ENCODE data around the gene STIM2. TPM values are rescaled to one million over a fixed set of nuclear protein-coding genes. Genes with fewer than 3 reads are reported as not detected.

STIM2 gene
- polyA plus RNA-seq, 2 donors, result 3.4 to 5.1 TPM

GRCh38 chr4:27008679-27009078, 148.0 kb downstream of the STIM2 start:
- Histone ChIP-seq H3K27ac (ENCODE audit: low read depth in 2 of 2, low read length in 1 of 2) (no peak overlapping the region), H3K27me3 (ENCODE audit: control insufficient read depth in 1 of 2, insufficient read depth in 2 of 2, low read length in 2 of 2) (no peaks in the 10 kb centered on the region), H3K9me3 (ENCODE audit: control insufficient read depth in 2 of 2, insufficient read depth in 1 of 2, low read depth in 1 of 2, low read length in 1 of 2) (no peaks in the 10 kb centered on the region), H3K4me3 (ENCODE audit: low read depth in 1 of 2, low read length in 2 of 2) (no peak overlapping the region), H3K4me1 (ENCODE audit: control insufficient read depth in 2 of 2, insufficient read depth in 2 of 2, low read length in 1 of 2) (no peaks in the 10 kb centered on the region), H3K36me3 (ENCODE audit: control insufficient read depth in 2 of 2, insufficient read depth in 2 of 2, low read length in 1 of 2) (no peaks in the 10 kb centered on the region)
- WGBS, 2 donors, result 71 to 75% methylated on average over 4 of the region's 4 CpGs

GRCh38 chr4:27009539-27009938, 148.9 kb downstream of the STIM2 start:
- no peaks in the 10 kb centered on the region for H3K27me3 ChIP-seq (ENCODE audit: control insufficient read depth in 1 of 2, insufficient read depth in 2 of 2, low read length in 2 of 2)
- H3K27ac ChIP-seq (ENCODE audit: low read depth in 2 of 2, low read length in 1 of 2), result no peak overlapping the region
- no peaks in the 10 kb centered on the region for H3K9me3 ChIP-seq (ENCODE audit: control insufficient read depth in 2 of 2, insufficient read depth in 1 of 2, low read depth in 1 of 2, low read length in 1 of 2)
- no peaks in the 10 kb centered on the region for H3K36me3 ChIP-seq (ENCODE audit: control insufficient read depth in 2 of 2, insufficient read depth in 2 of 2, low read length in 1 of 2)
- WGBS, 2 donors, result 43 to 54% methylated on average over 4 of the region's 4 CpGs
- no peak overlapping the region for H3K4me3 ChIP-seq (ENCODE audit: low read depth in 1 of 2, low read length in 2 of 2)
- no peaks in the 10 kb centered on the region for H3K4me1 ChIP-seq (ENCODE audit: control insufficient read depth in 2 of 2, insufficient read depth in 2 of 2, low read length in 1 of 2)

- WGBS, 2 donors, result 28 to 37% methylated on average over 6 of the region's 6 CpGs
- no peak overlapping the region for H3K27ac ChIP-seq (ENCODE audit: low read depth in 2 of 2, low read length in 1 of 2)
- no peaks in the 10 kb centered on the region for H3K4me1 ChIP-seq (ENCODE audit: control insufficient read depth in 2 of 2, insufficient read depth in 2 of 2, low read length in 1 of 2)
- H3K9me3 ChIP-seq (ENCODE audit: control insufficient read depth in 2 of 2, insufficient read depth in 1 of 2, low read depth in 1 of 2, low read length in 1 of 2), result no peaks in the 10 kb centered on the region
- no peaks in the 10 kb centered on the region for H3K36me3 ChIP-seq (ENCODE audit: control insufficient read depth in 2 of 2, insufficient read depth in 2 of 2, low read length in 1 of 2)
- H3K27me3 ChIP-seq (ENCODE audit: control insufficient read depth in 1 of 2, insufficient read depth in 2 of 2, low read length in 2 of 2), result no peaks in the 10 kb centered on the region
- H3K4me3 ChIP-seq (ENCODE audit: low read depth in 1 of 2, low read length in 2 of 2), result no peak overlapping the region
These were observed 149.8 kb downstream of the STIM2 start for GRCh38 chr4:27010334-27010940.

GRCh38 chr4:27011401-27011800, 150.8 kb downstream of the STIM2 start:
- WGBS, 2 donors, result 57 to 60% methylated on average over 3 of the region's 3 CpGs
- Histone ChIP-seq H3K4me1 (ENCODE audit: control insufficient read depth in 2 of 2, insufficient read depth in 2 of 2, low read length in 1 of 2) (no peaks in the 10 kb centered on the region), H3K9me3 (ENCODE audit: control insufficient read depth in 2 of 2, insufficient read depth in 1 of 2, low read depth in 1 of 2, low read length in 1 of 2) (no peaks in the 10 kb centered on the region), H3K4me3 (ENCODE audit: low read depth in 1 of 2, low read length in 2 of 2) (no peak overlapping the region), H3K27ac (ENCODE audit: low read depth in 2 of 2, low read length in 1 of 2) (no peak overlapping the region), H3K36me3 (ENCODE audit: control insufficient read depth in 2 of 2, insufficient read depth in 2 of 2, low read length in 1 of 2) (no peaks in the 10 kb centered on the region), H3K27me3 (ENCODE audit: control insufficient read depth in 1 of 2, insufficient read depth in 2 of 2, low read length in 2 of 2) (no peaks in the 10 kb centered on the region)

GRCh38 chr4:27013012-27013411, 152.4 kb downstream of the STIM2 start:
- H3K27ac ChIP-seq (ENCODE audit: low read depth in 2 of 2, low read length in 1 of 2), result no peak overlapping the region
- H3K27me3 ChIP-seq (ENCODE audit: control insufficient read depth in 1 of 2, insufficient read depth in 2 of 2, low read length in 2 of 2), result no peaks in the 10 kb centered on the region
- H3K4me1 ChIP-seq (ENCODE audit: control insufficient read depth in 2 of 2, insufficient read depth in 2 of 2, low read length in 1 of 2), result peaks cover 0 to 2% of the 10 kb centered on the region in 2 donors
- H3K36me3 ChIP-seq (ENCODE audit: control insufficient read depth in 2 of 2, insufficient read depth in 2 of 2, low read length in 1 of 2), result peaks cover 0 to 3% of the 10 kb centered on the region in 2 donors
- H3K4me3 ChIP-seq (ENCODE audit: low read depth in 1 of 2, low read length in 2 of 2), result no peak overlapping the region
- 92 to 95% methylated on average over 4 of the region's 4 CpGs for WGBS, 2 donors
- no peaks in the 10 kb centered on the region for H3K9me3 ChIP-seq (ENCODE audit: control insufficient read depth in 2 of 2, insufficient read depth in 1 of 2, low read depth in 1 of 2, low read length in 1 of 2)

GRCh38 chr4:27016551-27016950, 155.9 kb downstream of the STIM2 start:
- H3K36me3 ChIP-seq (ENCODE audit: control insufficient read depth in 2 of 2, insufficient read depth in 2 of 2, low read length in 1 of 2), result peaks cover 0 to 6% of the 10 kb centered on the region in 2 donors
- WGBS, 2 donors, result 91 to 94% methylated on average over 3 of the region's 3 CpGs
- H3K27me3 ChIP-seq (ENCODE audit: control insufficient read depth in 1 of 2, insufficient read depth in 2 of 2, low read length in 2 of 2), result no peaks in the 10 kb centered on the region
- H3K4me1 ChIP-seq (ENCODE audit: control insufficient read depth in 2 of 2, insufficient read depth in 2 of 2, low read length in 1 of 2), result peaks cover 0 to 2% of the 10 kb centered on the region in 2 donors
- H3K4me3 ChIP-seq (ENCODE audit: low read depth in 1 of 2, low read length in 2 of 2), result no peak overlapping the region
- no peak overlapping the region for H3K27ac ChIP-seq (ENCODE audit: low read depth in 2 of 2, low read length in 1 of 2)
- no peaks in the 10 kb centered on the region for H3K9me3 ChIP-seq (ENCODE audit: control insufficient read depth in 2 of 2, insufficient read depth in 1 of 2, low read depth in 1 of 2, low read length in 1 of 2)

GRCh38 chr4:27017623-27018022, 157.0 kb downstream of the STIM2 start:
- WGBS, 2 donors, result 93 to 98% methylated on average over 12 of the region's 12 CpGs
- no peak overlapping the region for H3K27ac ChIP-seq (ENCODE audit: low read depth in 2 of 2, low read length in 1 of 2)
- peaks cover 0 to 2% of the 10 kb centered on the region in 2 donors for H3K4me1 ChIP-seq (ENCODE audit: control insufficient read depth in 2 of 2, insufficient read depth in 2 of 2, low read length in 1 of 2)
- H3K9me3 ChIP-seq (ENCODE audit: control insufficient read depth in 2 of 2, insufficient read depth in 1 of 2, low read depth in 1 of 2, low read length in 1 of 2), result no peaks in the 10 kb centered on the region
- no peaks in the 10 kb centered on the region for H3K27me3 ChIP-seq (ENCODE audit: control insufficient read depth in 1 of 2, insufficient read depth in 2 of 2, low read length in 2 of 2)
- peaks cover 0 to 6% of the 10 kb centered on the region in 2 donors for H3K36me3 ChIP-seq (ENCODE audit: control insufficient read depth in 2 of 2, insufficient read depth in 2 of 2, low read length in 1 of 2)
- H3K4me3 ChIP-seq (ENCODE audit: low read depth in 1 of 2, low read length in 2 of 2), result no peak overlapping the region

GRCh38 chr4:27018076-27018475, 157.4 kb downstream of the STIM2 start:
- Histone ChIP-seq H3K9me3 (ENCODE audit: control insufficient read depth in 2 of 2, insufficient read depth in 1 of 2, low read depth in 1 of 2, low read length in 1 of 2) (no peaks in the 10 kb centered on the region), H3K4me1 (ENCODE audit: control insufficient read depth in 2 of 2, insufficient read depth in 2 of 2, low read length in 1 of 2) (peaks cover 0 to 2% of the 10 kb centered on the region in 2 donors), H3K4me3 (ENCODE audit: low read depth in 1 of 2, low read length in 2 of 2) (no peak overlapping the region), H3K27ac (ENCODE audit: low read depth in 2 of 2, low read length in 1 of 2) (no peak overlapping the region), H3K36me3 (ENCODE audit: control insufficient read depth in 2 of 2, insufficient read depth in 2 of 2, low read length in 1 of 2) (peaks cover 0 to 6% of the 10 kb centered on the region in 2 donors), H3K27me3 (ENCODE audit: control insufficient read depth in 1 of 2, insufficient read depth in 2 of 2, low read length in 2 of 2) (no peaks in the 10 kb centered on the region)
- 82 to 88% methylated on average over 5 of the region's 5 CpGs for WGBS, 2 donors

GRCh38 chr4:27018910-27019309, 158.3 kb downstream of the STIM2 start:
- no peak overlapping the region for H3K27ac ChIP-seq (ENCODE audit: low read depth in 2 of 2, low read length in 1 of 2)
- H3K36me3 ChIP-seq (ENCODE audit: control insufficient read depth in 2 of 2, insufficient read depth in 2 of 2, low read length in 1 of 2), result peaks cover 3 to 6% of the 10 kb centered on the region in 2 donors
- 94% methylated on average over 1 of the region's 1 CpG for WGBS, 2 donors
- peaks cover 0 to 2% of the 10 kb centered on the region in 2 donors for H3K4me1 ChIP-seq (ENCODE audit: control insufficient read depth in 2 of 2, insufficient read depth in 2 of 2, low read length in 1 of 2)
- H3K4me3 ChIP-seq (ENCODE audit: low read depth in 1 of 2, low read length in 2 of 2), result no peak overlapping the region
- H3K27me3 ChIP-seq (ENCODE audit: control insufficient read depth in 1 of 2, insufficient read depth in 2 of 2, low read length in 2 of 2), result no peaks in the 10 kb centered on the region
- H3K9me3 ChIP-seq (ENCODE audit: control insufficient read depth in 2 of 2, insufficient read depth in 1 of 2, low read depth in 1 of 2, low read length in 1 of 2), result no peaks in the 10 kb centered on the region

- 98 to 99% methylated on average over 1 of the region's 1 CpG for WGBS, 2 donors
- no peak overlapping the region for H3K27ac ChIP-seq (ENCODE audit: low read depth in 2 of 2, low read length in 1 of 2)
- H3K4me1 ChIP-seq (ENCODE audit: control insufficient read depth in 2 of 2, insufficient read depth in 2 of 2, low read length in 1 of 2), result peaks cover 0 to 2% of the 10 kb centered on the region in 2 donors
- H3K9me3 ChIP-seq (ENCODE audit: control insufficient read depth in 2 of 2, insufficient read depth in 1 of 2, low read depth in 1 of 2, low read length in 1 of 2), result no peaks in the 10 kb centered on the region
- H3K27me3 ChIP-seq (ENCODE audit: control insufficient read depth in 1 of 2, insufficient read depth in 2 of 2, low read length in 2 of 2), result no peaks in the 10 kb centered on the region
- H3K36me3 ChIP-seq (ENCODE audit: control insufficient read depth in 2 of 2, insufficient read depth in 2 of 2, low read length in 1 of 2), result peaks cover 3 to 6% of the 10 kb centered on the region in 2 donors
- no peak overlapping the region for H3K4me3 ChIP-seq (ENCODE audit: low read depth in 1 of 2, low read length in 2 of 2)
These were observed 159.1 kb downstream of the STIM2 start for GRCh38 chr4:27019766-27020165.

Measured in esophagus (tissue), 2 donors.